Measurements from ENCODE around the gene SHC3. TPM values are rescaled to one million over a fixed set of nuclear protein-coding genes. Genes with fewer than 3 reads are reported as not detected.

SHC3 gene
- total RNA-seq, 4 donors from 2014 or later, result 1.1 to 11.4 (median 3.4) TPM

DNA sequence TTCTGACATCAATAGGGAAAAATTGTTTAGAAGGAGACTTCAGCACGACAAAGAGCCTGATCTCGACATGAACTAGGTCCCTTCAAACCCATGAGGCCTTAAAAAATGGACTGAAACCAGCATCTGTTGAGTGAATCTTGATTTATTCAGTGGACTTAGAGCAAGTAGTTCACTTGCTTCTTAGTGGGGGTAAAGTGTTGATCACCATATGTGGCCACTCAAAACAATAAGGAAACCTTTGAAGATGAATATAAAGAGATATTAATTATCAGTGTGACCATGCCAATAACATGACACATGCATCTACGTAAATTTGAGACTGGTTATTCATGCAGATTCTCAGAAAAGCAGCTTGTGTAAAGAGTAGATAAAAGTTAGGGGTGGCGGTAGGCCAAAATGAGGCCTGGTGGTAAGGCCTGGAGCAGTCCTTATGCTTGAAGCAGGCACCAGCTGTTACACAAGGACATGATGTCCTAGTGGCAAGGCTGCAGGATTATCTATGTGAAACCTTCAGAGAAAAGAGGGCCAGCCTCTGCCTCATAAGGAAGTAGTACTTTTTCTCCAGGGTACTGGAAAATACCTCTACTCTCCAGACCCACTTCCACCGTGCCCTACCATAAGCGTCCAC lies 126.0 kb downstream of the SHC3 start:
- Histone ChIP-seq H3K9me3 (no peaks in the 10 kb centered on the region), H3K27ac (no peak overlapping the region), H3K27me3 (no peaks in the 10 kb centered on the region), H3K4me3 (no peak overlapping the region), H3K4me1 (no peaks in the 10 kb centered on the region), H3K36me3 (no peaks in the 10 kb centered on the region)
- TF ChIP-seq, protein P1, sequence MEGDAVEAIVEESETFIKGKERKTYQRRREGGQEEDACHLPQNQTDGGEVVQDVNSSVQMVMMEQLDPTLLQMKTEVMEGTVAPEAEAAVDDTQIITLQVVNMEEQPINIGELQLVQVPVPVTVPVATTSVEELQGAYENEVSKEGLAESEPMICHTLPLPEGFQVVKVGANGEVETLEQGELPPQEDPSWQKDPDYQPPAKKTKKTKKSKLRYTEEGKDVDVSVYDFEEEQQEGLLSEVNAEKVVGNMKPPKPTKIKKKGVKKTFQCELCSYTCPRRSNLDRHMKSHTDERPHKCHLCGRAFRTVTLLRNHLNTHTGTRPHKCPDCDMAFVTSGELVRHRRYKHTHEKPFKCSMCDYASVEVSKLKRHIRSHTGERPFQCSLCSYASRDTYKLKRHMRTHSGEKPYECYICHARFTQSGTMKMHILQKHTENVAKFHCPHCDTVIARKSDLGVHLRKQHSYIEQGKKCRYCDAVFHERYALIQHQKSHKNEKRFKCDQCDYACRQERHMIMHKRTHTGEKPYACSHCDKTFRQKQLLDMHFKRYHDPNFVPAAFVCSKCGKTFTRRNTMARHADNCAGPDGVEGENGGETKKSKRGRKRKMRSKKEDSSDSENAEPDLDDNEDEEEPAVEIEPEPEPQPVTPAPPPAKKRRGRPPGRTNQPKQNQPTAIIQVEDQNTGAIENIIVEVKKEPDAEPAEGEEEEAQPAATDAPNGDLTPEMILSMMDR (IDR thresholded peaks at IDR 0.05), result no peak
- TF ChIP-seq EP300 (IDR thresholded peaks at IDR 0.05) (no peak), POLR2A (IDR thresholded peaks at IDR 0.05) (no peak)
- WGBS, 2 donors, result 93 to 94% methylated on average over 6 of the region's 6 CpGs
- no peak for DNase-seq (ENCODE audit: low spot score in 2 of 2)

DNA sequence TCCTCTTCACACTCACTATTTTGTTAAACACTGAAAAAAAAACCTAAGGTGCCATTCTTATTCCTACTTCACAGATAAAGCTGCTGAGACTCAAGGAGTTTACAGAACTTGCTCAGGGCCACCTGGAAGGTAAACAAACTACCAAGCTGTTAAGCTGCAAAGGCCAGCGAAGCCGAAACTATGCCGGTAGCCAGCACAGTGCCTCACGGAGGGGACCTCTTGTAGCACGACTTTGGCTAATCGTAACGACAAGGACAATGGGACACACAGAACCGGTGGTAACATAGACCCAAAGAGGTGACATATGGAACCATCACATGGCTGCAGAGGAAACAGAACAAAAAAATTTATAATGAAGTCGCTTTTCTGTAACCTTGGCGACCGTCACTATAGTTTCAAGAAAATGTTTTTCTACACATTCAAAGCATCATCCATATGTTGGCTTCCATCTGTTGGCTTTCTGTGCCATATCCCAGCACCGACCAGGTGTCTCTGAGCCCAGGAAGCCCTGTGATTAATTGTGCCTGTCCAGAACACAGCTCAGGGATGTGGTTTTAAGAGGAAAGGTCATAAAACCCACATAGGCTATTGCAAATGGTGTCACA lies 127.1 kb downstream of the SHC3 start:
- DNase-seq (ENCODE audit: low spot score in 2 of 2), result no peak
- Histone ChIP-seq H3K36me3 (no peaks in the 10 kb centered on the region), H3K4me1 (no peaks in the 10 kb centered on the region), H3K27me3 (no peaks in the 10 kb centered on the region), H3K27ac (no peak overlapping the region), H3K4me3 (no peak overlapping the region), H3K9me3 (no peaks in the 10 kb centered on the region)
- TF ChIP-seq POLR2A (IDR thresholded peaks at IDR 0.05) (no peak), EP300 (IDR thresholded peaks at IDR 0.05) (no peak)
- TF ChIP-seq, protein P1 (IDR thresholded peaks at IDR 0.05), result no peak
- WGBS, 2 donors, result 92% methylated on average over 12 of the region's 12 CpGs

DNA sequence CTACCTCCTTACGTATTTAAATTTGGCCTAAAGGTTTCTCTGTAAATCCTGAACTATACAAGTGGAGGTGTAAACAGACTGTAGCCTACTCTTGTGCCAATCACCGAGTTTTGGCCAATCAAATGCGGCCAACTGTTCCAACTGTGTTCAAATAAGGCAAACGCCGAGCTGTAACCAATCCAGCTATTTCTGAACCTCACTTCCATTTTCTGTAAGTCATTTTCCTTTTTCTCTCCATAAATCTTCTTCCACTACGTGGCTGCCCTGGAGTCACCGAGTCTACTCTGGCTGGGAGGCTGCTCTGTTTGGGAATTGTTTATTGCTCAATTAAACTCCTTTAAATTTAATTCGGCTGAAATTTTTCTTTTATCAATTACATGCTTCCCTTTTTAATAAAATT lies 129.0 kb downstream of the SHC3 start:
- no peaks in the 10 kb centered on the region for H3K9me3 ChIP-seq
- DNase-seq (ENCODE audit: low spot score in 2 of 2), result no peak
- no peak overlapping the region for H3K27ac ChIP-seq
- no peaks in the 10 kb centered on the region for H3K36me3 ChIP-seq
- H3K4me3 ChIP-seq, result no peak overlapping the region
- H3K4me1 ChIP-seq, result no peaks in the 10 kb centered on the region
- no peaks in the 10 kb centered on the region for H3K27me3 ChIP-seq
- TF ChIP-seq POLR2A (IDR thresholded peaks at IDR 0.05), result no peak
- TF ChIP-seq, protein P1 (IDR thresholded peaks at IDR 0.05), result no peak
- TF ChIP-seq EP300 (IDR thresholded peaks at IDR 0.05), result no peak
- WGBS, 2 donors, result 87 to 89% methylated on average over 8 of the region's 8 CpGs

DNA sequence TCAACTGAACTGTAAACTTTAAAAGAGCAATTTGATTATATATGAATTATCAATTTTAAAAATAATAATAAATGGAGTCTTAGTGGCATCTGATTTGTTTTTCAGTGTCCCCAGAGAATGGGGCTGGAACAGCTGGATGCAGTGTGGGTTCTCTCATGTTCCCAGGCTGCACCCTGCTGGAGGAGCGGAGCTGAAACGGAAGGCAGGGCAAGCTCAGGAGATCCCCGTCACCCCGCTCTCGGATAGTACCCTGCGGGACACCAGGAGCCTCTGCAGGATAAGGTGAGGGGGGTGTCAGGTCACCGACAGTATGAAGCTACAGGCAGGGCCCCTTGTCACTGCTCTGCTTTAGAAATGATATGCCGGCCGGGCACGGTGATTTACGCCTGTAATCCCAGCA lies 130.0 kb downstream of the SHC3 start:
- H3K9me3 ChIP-seq, result no peaks in the 10 kb centered on the region
- TF ChIP-seq, protein P1 (IDR thresholded peaks at IDR 0.05), result no peak
- no peak for TF ChIP-seq POLR2A (IDR thresholded peaks at IDR 0.05)
- no peak for TF ChIP-seq EP300 (IDR thresholded peaks at IDR 0.05)
- no peak for DNase-seq (ENCODE audit: low spot score in 2 of 2)

DNA sequence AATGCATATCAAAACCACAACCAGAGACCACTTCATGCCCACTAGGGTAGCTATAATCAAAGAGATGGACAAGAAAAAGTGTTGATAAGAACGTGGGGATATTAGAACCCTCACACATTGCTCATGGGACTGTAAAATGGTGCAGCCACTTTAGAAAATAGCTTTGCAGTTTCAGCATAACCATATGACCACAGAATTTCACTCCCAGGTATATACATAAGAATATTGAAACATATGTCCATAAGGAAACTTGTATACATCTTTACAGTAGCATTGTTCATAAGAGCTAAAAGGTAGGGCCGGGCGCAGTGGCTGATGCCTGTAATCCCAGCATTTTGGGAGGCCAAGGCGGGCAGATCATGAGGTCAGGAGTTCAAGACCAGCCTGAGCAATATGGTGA lies 131.0 kb downstream of the SHC3 start:
- TF ChIP-seq POLR2A (IDR thresholded peaks at IDR 0.05), result no peak
- TF ChIP-seq, protein P1 (IDR thresholded peaks at IDR 0.05), result no peak
- no peaks in the 10 kb centered on the region for H3K36me3 ChIP-seq
- WGBS, 2 donors, result 84 to 95% methylated on average over 4 of the region's 4 CpGs
- no peaks in the 10 kb centered on the region for H3K27me3 ChIP-seq
- H3K27ac ChIP-seq, result no peak overlapping the region
- DNase-seq (ENCODE audit: low spot score in 2 of 2), result no peak
- H3K4me3 ChIP-seq, result no peak overlapping the region
- no peaks in the 10 kb centered on the region for H3K4me1 ChIP-seq
- no peaks in the 10 kb centered on the region for H3K9me3 ChIP-seq

More for the DNA sequence above, 130.0 kb downstream of the SHC3 start:
- no peak overlapping the region for H3K4me3 ChIP-seq
- no peaks in the 10 kb centered on the region for H3K4me1 ChIP-seq
- H3K27me3 ChIP-seq, result no peaks in the 10 kb centered on the region
- H3K27ac ChIP-seq, result no peak overlapping the region
- no peaks in the 10 kb centered on the region for H3K36me3 ChIP-seq
- WGBS, 2 donors, result 91 to 92% methylated on average over 11 of the region's 11 CpGs
